Activated T-cell treated with anti-CD3 and anti-CD28 coated beads, Interleukin-2, amount 50 U/mL, for 72 hours (primary cell): ENCODE results near the gene AGR3. TPM values are rescaled to one million over a fixed set of nuclear protein-coding genes. Genes with fewer than 3 reads are reported as not detected.

Source experiments
- ATAC-seq, 2 donors: fragments of 150-1000 bp; cut with Tn5 transposase; replicated peaks in 1 of 2; 2 replicates each; pipeline ENCODE4 v1.10.0; 2021; ENCODE audit warnings: moderate library complexity in 2 of 2, mild to moderate bottlenecking in 1 of 2
- DNase-seq, 2 donors: peaks; one replicate each; pipeline ENCODE4 v3.0.0; 2021 to 2022; ENCODE audit warnings: mixed read lengths in 1 of 2
- H3K27ac Mint-ChIP-seq: one replicate; pipeline ENCODE4 v1.8.0; 2022; ENCODE audit warnings: mild to moderate bottlenecking, moderate library complexity, mixed read lengths
- H3K27me3 Mint-ChIP-seq: one replicate; pipeline ENCODE4 v1.8.0; 2022; ENCODE audit warnings: low read depth, mixed read lengths
- H3K36me3 Mint-ChIP-seq, 2 donors: one replicate each; pipeline ENCODE4 v1.8.0; 2022; ENCODE audit warnings: mixed read lengths in 2 of 2, mild to moderate bottlenecking in 1 of 2; ENCODE audit not compliant: insufficient read depth in 2 of 2
- H3K4me1 Mint-ChIP-seq: one replicate; pipeline ENCODE4 v1.8.0; 2022; ENCODE audit warnings: low read depth, mixed read lengths
- H3K4me3 Mint-ChIP-seq, 2 donors: one replicate each; pipeline ENCODE4 v1.8.0; 2022; ENCODE audit warnings: mild to moderate bottlenecking in 2 of 2, mixed read lengths in 2 of 2, moderate library complexity in 2 of 2
- H3K9me3 Mint-ChIP-seq, 2 donors: one replicate each; pipeline ENCODE4 v1.8.0; 2022; ENCODE audit warnings: mixed read lengths in 2 of 2
- total RNA-seq, 2 donors: library from RNA; stranded (reverse); gene quantifications; one replicate each; pipeline ENCODE4 v1.2.3, GENCODE V29; 2022

Gene AGR3
- total RNA-seq, 2 donors from 2014 or later: not detected

GRCh38 chr7:16915405-16915804 lies 33.6 kb upstream of the AGR3 start:
- peak overlapping the region in 1 of 2 donors; percentile 46 for H3K4me3 Mint-ChIP-seq
- H3K9me3 Mint-ChIP-seq: peaks cover 0 to 1% of the 10 kb centered on the region in 2 donors
- peaks cover 19% of the 10 kb centered on the region for H3K4me1 Mint-ChIP-seq
- DNase-seq: peak in 1 of 2 donors; percentile 19
- H3K36me3 Mint-ChIP-seq: peaks cover 0 to 1% of the 10 kb centered on the region in 2 donors
- peaks cover 8% of the 10 kb centered on the region for H3K27me3 Mint-ChIP-seq
- ATAC-seq: peak; percentile 71 to 92
- H3K27ac Mint-ChIP-seq: no peak overlapping the region

GRCh38 chr7:16914771-16915170 lies 33.0 kb upstream of the AGR3 start:
- no peak overlapping the region for H3K4me3 Mint-ChIP-seq
- H3K4me1 Mint-ChIP-seq: peaks cover 19% of the 10 kb centered on the region
- H3K27me3 Mint-ChIP-seq: peaks cover 8% of the 10 kb centered on the region
- peaks cover 0 to 1% of the 10 kb centered on the region in 2 donors for H3K9me3 Mint-ChIP-seq
- H3K36me3 Mint-ChIP-seq: peaks cover 0 to 1% of the 10 kb centered on the region in 2 donors
- DNase-seq (no peak), ATAC-seq (no peak)
- no peak overlapping the region for H3K27ac Mint-ChIP-seq

- DNase-seq: no peak
These were observed 31.9 kb upstream of the AGR3 start for GRCh38 chr7:16913643-16914042.

GRCh38 chr7:16912540-16912939 lies 30.8 kb upstream of the AGR3 start:
- Mint-ChIP-seq H3K4me1 (peaks cover 19% of the 10 kb centered on the region), H3K9me3 (peaks cover 0 to 1% of the 10 kb centered on the region in 2 donors), H3K4me3 (no peak overlapping the region), H3K36me3 (peaks cover 0 to 1% of the 10 kb centered on the region in 2 donors), H3K27ac (no peak overlapping the region), H3K27me3 (peaks cover 8% of the 10 kb centered on the region)
- ATAC-seq (no peak), DNase-seq (no peak)

More at GRCh38 chr7:16913643-16914042, 31.9 kb upstream of the AGR3 start:
- Mint-ChIP-seq H3K4me1 (peaks cover 19% of the 10 kb centered on the region), H3K27ac (no peak overlapping the region), H3K9me3 (peaks cover 0 to 1% of the 10 kb centered on the region in 2 donors), H3K4me3 (no peak overlapping the region), H3K36me3 (peaks cover 0 to 1% of the 10 kb centered on the region in 2 donors), H3K27me3 (peaks cover 8% of the 10 kb centered on the region)
- no peak for ATAC-seq

- H3K4me3 Mint-ChIP-seq: no peak overlapping the region
- DNase-seq: no peak
- H3K36me3 Mint-ChIP-seq: no peaks in the 10 kb centered on the region
- H3K4me1 Mint-ChIP-seq: no peaks in the 10 kb centered on the region
- no peak overlapping the region for H3K27ac Mint-ChIP-seq
- no peaks in the 10 kb centered on the region for H3K27me3 Mint-ChIP-seq
- H3K9me3 Mint-ChIP-seq: peaks cover 0 to 1% of the 10 kb centered on the region in 2 donors
- no peak for ATAC-seq
These were observed 26.8 kb upstream of the AGR3 start for GRCh38 chr7:16908561-16908960.

GRCh38 chr7:16905300-16906044 lies 23.7 kb upstream of the AGR3 start:
- Mint-ChIP-seq H3K36me3 (no peaks in the 10 kb centered on the region), H3K4me1 (no peaks in the 10 kb centered on the region), H3K4me3 (no peak overlapping the region), H3K27ac (no peak overlapping the region), H3K9me3 (no peaks in the 10 kb centered on the region), H3K27me3 (no peaks in the 10 kb centered on the region)
- DNase-seq (no peak), ATAC-seq (no peak)

GRCh38 chr7:16904076-16904475 lies 22.3 kb upstream of the AGR3 start:
- H3K4me1 Mint-ChIP-seq: no peaks in the 10 kb centered on the region
- DNase-seq (no peak), ATAC-seq (no peak)
- no peaks in the 10 kb centered on the region for H3K9me3 Mint-ChIP-seq
- H3K36me3 Mint-ChIP-seq: no peaks in the 10 kb centered on the region
- no peak overlapping the region for H3K27ac Mint-ChIP-seq
- no peaks in the 10 kb centered on the region for H3K27me3 Mint-ChIP-seq
- no peak overlapping the region for H3K4me3 Mint-ChIP-seq

- H3K4me1 Mint-ChIP-seq: no peaks in the 10 kb centered on the region
- ATAC-seq (no peak), DNase-seq (no peak)
- H3K36me3 Mint-ChIP-seq: no peaks in the 10 kb centered on the region
- no peaks in the 10 kb centered on the region for H3K9me3 Mint-ChIP-seq
- H3K27ac Mint-ChIP-seq: no peak overlapping the region
- no peak overlapping the region for H3K4me3 Mint-ChIP-seq
- no peaks in the 10 kb centered on the region for H3K27me3 Mint-ChIP-seq
These were observed 18.5 kb upstream of the AGR3 start for GRCh38 chr7:16900209-16900768.

- no peaks in the 10 kb centered on the region for H3K27me3 Mint-ChIP-seq
- no peak overlapping the region for H3K27ac Mint-ChIP-seq
- H3K4me3 Mint-ChIP-seq: no peak overlapping the region
- DNase-seq (no peak), ATAC-seq (no peak)
- H3K36me3 Mint-ChIP-seq: no peaks in the 10 kb centered on the region
- H3K9me3 Mint-ChIP-seq: no peaks in the 10 kb centered on the region
- H3K4me1 Mint-ChIP-seq: peaks cover 19% of the 10 kb centered on the region
These were observed 10.3 kb upstream of the AGR3 start for GRCh38 chr7:16891874-16892643.

- Mint-ChIP-seq H3K27me3 (no peaks in the 10 kb centered on the region), H3K4me3 (no peak overlapping the region), H3K4me1 (peaks cover 19% of the 10 kb centered on the region), H3K36me3 (no peaks in the 10 kb centered on the region), H3K27ac (no peak overlapping the region), H3K9me3 (no peaks in the 10 kb centered on the region)
- peak; percentile 3 to 14 for DNase-seq
- peak; percentile 60 to 79 for ATAC-seq
These were observed 9.6 kb upstream of the AGR3 start for GRCh38 chr7:16891338-16891737.

- Mint-ChIP-seq H3K4me3 (no peak overlapping the region), H3K4me1 (peaks cover 19% of the 10 kb centered on the region), H3K27me3 (peaks cover 7% of the 10 kb centered on the region), H3K36me3 (no peaks in the 10 kb centered on the region), H3K27ac (no peak overlapping the region), H3K9me3 (no peaks in the 10 kb centered on the region)
- ATAC-seq (peak; percentile 60 to 70), DNase-seq (no peak)
These were observed 8.2 kb upstream of the AGR3 start for GRCh38 chr7:16889851-16890415.

GRCh38 chr7:16889305-16889704 lies 7.5 kb upstream of the AGR3 start:
- Mint-ChIP-seq H3K36me3 (no peaks in the 10 kb centered on the region), H3K9me3 (no peaks in the 10 kb centered on the region), H3K4me1 (peaks cover 19% of the 10 kb centered on the region), H3K27ac (no peak overlapping the region), H3K27me3 (peaks cover 7% of the 10 kb centered on the region), H3K4me3 (no peak overlapping the region)
- ATAC-seq (no peak), DNase-seq (no peak)

- H3K27me3 Mint-ChIP-seq: peaks cover 7% of the 10 kb centered on the region
- DNase-seq (no peak), ATAC-seq (no peak)
- no peaks in the 10 kb centered on the region for H3K36me3 Mint-ChIP-seq
- no peak overlapping the region for H3K4me3 Mint-ChIP-seq
- no peak overlapping the region for H3K27ac Mint-ChIP-seq
- H3K9me3 Mint-ChIP-seq: no peaks in the 10 kb centered on the region
- no peaks in the 10 kb centered on the region for H3K4me1 Mint-ChIP-seq
These were observed 2.1 kb upstream of the AGR3 start for GRCh38 chr7:16883918-16884317.
